Natural killer cell treated with Interleukin-12 subunit alpha and Interleukin-12 subunit beta and Interleukin-15 and Interleukin-18, amount 100 ng/mL, for 72 hours (primary cell): ENCODE results near the gene LRIG2. TPM values are rescaled to one million over a fixed set of nuclear protein-coding genes. Genes with fewer than 3 reads are reported as not detected.
"Not testable (repeated sequence)": the region's sequence is repeated elsewhere in the genome, so short reads cannot be mapped to it uniquely, and the experiment has no call there.

Source experiments
- ATAC-seq, 2 donors: fragments of 150-1000 bp; cut with Tn5 transposase in 1 of 2; sonication (Bioruptor Pico), chemical (Tn5 transposase) in 1 of 2; 2 replicates each; pipeline ENCODE4 v1.10.0; 2021
- DNase-seq: peaks from one replicate; pipeline ENCODE4 v3.0.0; 2022; ENCODE audit warnings: low spot score
- H3K27ac Mint-ChIP-seq, 2 donors: 1 replicate in 1 of 2; 2 replicates in 1 of 2; pipeline ENCODE4 v1.8.0; 2022; ENCODE audit warnings: mixed read lengths in 2 of 2, mild to moderate bottlenecking in 1 of 2, moderate library complexity in 1 of 2
- H3K27me3 Mint-ChIP-seq, 2 donors: 1 replicate in 1 of 2; 2 replicates in 1 of 2; pipeline ENCODE4 v1.8.0; 2022; ENCODE audit warnings: mixed read lengths in 2 of 2
- H3K36me3 Mint-ChIP-seq: one replicate; pipeline ENCODE4 v1.8.0; 2022; ENCODE audit warnings: mixed read lengths
- H3K4me1 Mint-ChIP-seq, 2 donors: 1 replicate in 1 of 2; 2 replicates in 1 of 2; pipeline ENCODE4 v1.8.0; 2022; ENCODE audit warnings: low read depth in 2 of 2, mixed read lengths in 2 of 2, mild to moderate bottlenecking in 1 of 2
- H3K4me3 Mint-ChIP-seq: one replicate; pipeline ENCODE4 v1.8.0; 2022; ENCODE audit warnings: mixed read lengths
- H3K9me3 Mint-ChIP-seq: 2 replicates; pipeline ENCODE4 v1.8.0; 2022; ENCODE audit warnings: mixed read lengths
- total RNA-seq, 2 donors: library from RNA; stranded (reverse); gene quantifications; one replicate each; pipeline ENCODE4 v1.2.3, GENCODE V29; 2022

LRIG2 gene
- 10 to 100 TPM; 13.0 to 20.8 TPM for total RNA-seq

GRCh38 chr1:113072757-113073478 is at the start of gene LRIG2:
Gene LRIG2 (plus strand): TSS chr1:113073198. CDS start chr1:113073407, 209 bp downstream.
- peak; percentile 99 for DNase-seq
- Mint-ChIP-seq H3K36me3 (peaks cover 2% of the 10 kb centered on the region), H3K27ac (peak within 1 kb of the TSS; percentile 95 to 98), H3K4me1 (peaks cover 21 to 27% of the 10 kb centered on the region in 2 donors), H3K9me3 (no peaks in the 10 kb centered on the region), H3K4me3 (peak within 1 kb of the TSS; percentile 99), H3K27me3 (no peaks in the 10 kb centered on the region)
- peak; percentile 99 to 100 for ATAC-seq

GRCh38 chr1:113023316-113023715 is 49.7 kb upstream of the LRIG2 start:
- not testable (repeated sequence) for H3K4me3 Mint-ChIP-seq, H3K36me3 Mint-ChIP-seq, DNase-seq, H3K27me3 Mint-ChIP-seq, H3K4me1 Mint-ChIP-seq, H3K9me3 Mint-ChIP-seq, H3K27ac Mint-ChIP-seq, ATAC-seq

GRCh38 chr1:113027007-113027406 is 46.0 kb upstream of the LRIG2 start:
- ATAC-seq (no peak), DNase-seq (no peak)
- Mint-ChIP-seq H3K27me3 (no peaks in the 10 kb centered on the region), H3K9me3 (no peaks in the 10 kb centered on the region), H3K4me1 (no peaks in the 10 kb centered on the region), H3K36me3 (no peaks in the 10 kb centered on the region), H3K27ac (no peak overlapping the region), H3K4me3 (no peak overlapping the region)

- Mint-ChIP-seq H3K4me3 (no peak overlapping the region), H3K36me3 (no peaks in the 10 kb centered on the region), H3K9me3 (no peaks in the 10 kb centered on the region), H3K27me3 (no peaks in the 10 kb centered on the region), H3K27ac (no peak overlapping the region), H3K4me1 (no peaks in the 10 kb centered on the region)
- DNase-seq (no peak), ATAC-seq (no peak)
These were observed 45.5 kb upstream of the LRIG2 start for GRCh38 chr1:113027449-113027848.

GRCh38 chr1:113029822-113030221 is 43.2 kb upstream of the LRIG2 start:
- Mint-ChIP-seq H3K4me3 (no peak overlapping the region), H3K9me3 (no peaks in the 10 kb centered on the region), H3K36me3 (no peaks in the 10 kb centered on the region), H3K27me3 (no peaks in the 10 kb centered on the region), H3K27ac (no peak overlapping the region), H3K4me1 (no peaks in the 10 kb centered on the region)
- no peak for ATAC-seq
- no peak for DNase-seq

- no peaks in the 10 kb centered on the region for H3K9me3 Mint-ChIP-seq
- no peaks in the 10 kb centered on the region for H3K27me3 Mint-ChIP-seq
- peak overlapping the region in 1 of 2 donors; percentile 50 for H3K27ac Mint-ChIP-seq
- no peaks in the 10 kb centered on the region for H3K36me3 Mint-ChIP-seq
- DNase-seq (no peak), ATAC-seq (peak in 1 of 2 donors; percentile 53)
- peaks cover 0 to under 1% of the 10 kb centered on the region in 2 donors for H3K4me1 Mint-ChIP-seq
- no peak overlapping the region for H3K4me3 Mint-ChIP-seq
These were observed 41.6 kb upstream of the LRIG2 start for GRCh38 chr1:113031171-113031933.

GRCh38 chr1:113035086-113035485 is 37.9 kb upstream of the LRIG2 start:
- ATAC-seq = no peak
- H3K27me3 Mint-ChIP-seq = no peaks in the 10 kb centered on the region
- H3K4me1 Mint-ChIP-seq = peaks cover 0 to 12% of the 10 kb centered on the region in 2 donors
- no peak for DNase-seq
- H3K36me3 Mint-ChIP-seq = no peaks in the 10 kb centered on the region
- H3K4me3 Mint-ChIP-seq = no peak overlapping the region
- no peak overlapping the region for H3K27ac Mint-ChIP-seq
- H3K9me3 Mint-ChIP-seq = no peaks in the 10 kb centered on the region

GRCh38 chr1:113036639-113037321 is 36.2 kb upstream of the LRIG2 start:
- Mint-ChIP-seq H3K4me3 (no peak overlapping the region), H3K4me1 (peaks cover 7 to 20% of the 10 kb centered on the region in 2 donors), H3K27me3 (no peaks in the 10 kb centered on the region), H3K27ac (no peak overlapping the region), H3K9me3 (no peaks in the 10 kb centered on the region), H3K36me3 (no peaks in the 10 kb centered on the region)
- ATAC-seq (peak; percentile 43 to 68), DNase-seq (no peak)

GRCh38 chr1:113040041-113040440 is 33.0 kb upstream of the LRIG2 start:
- DNase-seq (no peak), ATAC-seq (no peak)
- Mint-ChIP-seq H3K27ac (peak overlapping the region in 1 of 2 donors; percentile 44), H3K9me3 (no peaks in the 10 kb centered on the region), H3K4me1 (peaks cover 31 to 48% of the 10 kb centered on the region in 2 donors), H3K4me3 (no peak overlapping the region), H3K36me3 (no peaks in the 10 kb centered on the region), H3K27me3 (no peaks in the 10 kb centered on the region)

- H3K36me3 Mint-ChIP-seq = no peaks in the 10 kb centered on the region
- H3K27ac Mint-ChIP-seq = peak overlapping the region; percentile 64
- no peaks in the 10 kb centered on the region for H3K27me3 Mint-ChIP-seq
- H3K4me1 Mint-ChIP-seq = peaks cover 33 to 51% of the 10 kb centered on the region in 2 donors
- ATAC-seq = no peak
- H3K9me3 Mint-ChIP-seq = no peaks in the 10 kb centered on the region
- no peak overlapping the region for H3K4me3 Mint-ChIP-seq
- no peak for DNase-seq
These were observed 32.1 kb upstream of the LRIG2 start for GRCh38 chr1:113040718-113041412.

GRCh38 chr1:113041569-113042284 is 31.3 kb upstream of the LRIG2 start:
- DNase-seq (no peak), ATAC-seq (peak; percentile 22 to 48)
- Mint-ChIP-seq H3K4me3 (peak overlapping the region; percentile 71), H3K27me3 (no peaks in the 10 kb centered on the region), H3K36me3 (no peaks in the 10 kb centered on the region), H3K9me3 (no peaks in the 10 kb centered on the region), H3K4me1 (peaks cover 37 to 52% of the 10 kb centered on the region in 2 donors), H3K27ac (peak overlapping the region; percentile 64)

- no peaks in the 10 kb centered on the region for H3K9me3 Mint-ChIP-seq
These were observed 30.5 kb upstream of the LRIG2 start for GRCh38 chr1:113042285-113043143.

More at GRCh38 chr1:113042285-113043143, 30.5 kb upstream of the LRIG2 start:
- Mint-ChIP-seq H3K4me3 (peak overlapping the region; percentile 71), H3K27ac (peak overlapping the region; percentile 64), H3K4me1 (peaks cover 43 to 51% of the 10 kb centered on the region in 2 donors), H3K27me3 (no peaks in the 10 kb centered on the region), H3K36me3 (no peaks in the 10 kb centered on the region)
- DNase-seq (no peak), ATAC-seq (peak; percentile 47 to 78)
